Heart left ventricle (tissue), 13 donors: Measurements from ENCODE around the gene LCNL1.

ENCODE experiments used
- CTCF ChIP-seq, 12 donors: fragments of 200-600 bp; sonication (generic) in 4 of 12; IDR thresholded peaks; one replicate each; pipeline versions ENCODE4 v1.5.0 to v1.8.0; 2018 to 2022; ENCODE audit warnings: antibody characterized with exemption in 12 of 12, mild to moderate bottlenecking in 5 of 12
- POLR2A ChIP-seq, 2 donors: fragments of 450-650 bp; IDR thresholded peaks; one replicate each; pipeline ENCODE4 v1.6.1; 2017; ENCODE audit warnings: antibody characterized with exemption in 2 of 2, mild to moderate bottlenecking in 2 of 2, moderate library complexity in 2 of 2
- donor health status: ischemic (EF 13 %, LVEDD 7.1; RV severe dilation, severe dysfunction).
- donor health status: DM: no; HTN: yes; CAD: no.
- donor health status: DM: no; HTN: no; CAD: no.
- donor health status: ischemic (EF 25% LVEDD 6.9; RV normal size, moderate dysfunction).
- donor health status: ischemic (EF 25% LVEDD 5.7; RV mildly dilated, moderate dysfunction).
- donor health status: ischemic (EF 35%, LVEDD 5.7; RV mildly dilated, moderate dysfunction).
- donor health status: nonischemic (EF 11% LVEDD 7.7; RV severe dilation, severe dysfunction).
- donor health status: DM: yes; HTN: yes; CAD: no.
- donor health status: PGD.
- donor health status: ischemic (EF 29% LVEDD 5.4; RV normal size, mild dysfunction).
- donor health status: nonischemic (EF 23%, LVEDD 6.1; RV moderate dilation, normal function).

GRCh38 chr9:137002646-137003041 lies 19.9 kb downstream of the LCNL1 start:
- TF ChIP-seq POLR2A (IDR thresholded peaks at IDR 0.05) (no peak), CTCF (IDR thresholded peaks at IDR 0.05) (no peak)
